ENCODE results near the gene EYS.

Gene EYS

GRCh38 chr6:63713332-63713731 is 1993.7 kb downstream of the EYS start:
- H3K4me1 ChIP-seq (ENCODE audit: insufficient read depth, poor library complexity, severe bottlenecking): no peaks in the 10 kb centered on the region
- no peak for TF ChIP-seq CTCF (IDR thresholded peaks at IDR 0.05; ENCODE audit: poor library complexity, severe bottlenecking)
- peaks cover 70% of the 10 kb centered on the region for H3K36me3 ChIP-seq (ENCODE audit: low read depth)
- H3K27me3 ChIP-seq (ENCODE audit: insufficient read depth, poor library complexity, severe bottlenecking): no peaks in the 10 kb centered on the region
- H3K4me3 ChIP-seq (ENCODE audit: severe bottlenecking): no peak overlapping the region
- ATAC-seq (ENCODE audit: low read depth): no peak
- DNase-seq (ENCODE audit: low spot score): no peak
- no peaks in the 10 kb centered on the region for H3K9me3 ChIP-seq (ENCODE audit: severe bottlenecking)
- no peak overlapping the region for H3K27ac ChIP-seq (ENCODE audit: poor library complexity, severe bottlenecking)

- no peaks in the 10 kb centered on the region for H3K4me1 ChIP-seq (ENCODE audit: insufficient read depth, poor library complexity, severe bottlenecking)
- no peaks in the 10 kb centered on the region for H3K27me3 ChIP-seq (ENCODE audit: insufficient read depth, poor library complexity, severe bottlenecking)
- H3K36me3 ChIP-seq (ENCODE audit: low read depth): peaks cover 96% of the 10 kb centered on the region
- no peak for ATAC-seq (ENCODE audit: low read depth)
- H3K4me3 ChIP-seq (ENCODE audit: severe bottlenecking): no peak overlapping the region
- no peak for DNase-seq (ENCODE audit: low spot score)
- no peak for TF ChIP-seq CTCF (IDR thresholded peaks at IDR 0.05; ENCODE audit: poor library complexity, severe bottlenecking)
- H3K27ac ChIP-seq (ENCODE audit: poor library complexity, severe bottlenecking): no peak overlapping the region
- no peaks in the 10 kb centered on the region for H3K9me3 ChIP-seq (ENCODE audit: severe bottlenecking)
These were observed 1997.9 kb downstream of the EYS start for GRCh38 chr6:63709148-63709547.

- no peaks in the 10 kb centered on the region for H3K4me1 ChIP-seq (ENCODE audit: insufficient read depth, poor library complexity, severe bottlenecking)
These were observed 1998.4 kb downstream of the EYS start for GRCh38 chr6:63708631-63709030.

GRCh38 chr6:63706630-63707029 is 2000.4 kb downstream of the EYS start:
- no peaks in the 10 kb centered on the region for H3K4me1 ChIP-seq (ENCODE audit: insufficient read depth, poor library complexity, severe bottlenecking)
- H3K36me3 ChIP-seq (ENCODE audit: low read depth): peaks cover 98% of the 10 kb centered on the region
- TF ChIP-seq CTCF (IDR thresholded peaks at IDR 0.05; ENCODE audit: poor library complexity, severe bottlenecking): no peak
- no peaks in the 10 kb centered on the region for H3K27me3 ChIP-seq (ENCODE audit: insufficient read depth, poor library complexity, severe bottlenecking)
- no peak overlapping the region for H3K27ac ChIP-seq (ENCODE audit: poor library complexity, severe bottlenecking)
- ATAC-seq (ENCODE audit: low read depth): no peak
- no peak overlapping the region for H3K4me3 ChIP-seq (ENCODE audit: severe bottlenecking)
- H3K9me3 ChIP-seq (ENCODE audit: severe bottlenecking): no peaks in the 10 kb centered on the region
- no peak for DNase-seq (ENCODE audit: low spot score)

More at GRCh38 chr6:63708631-63709030, 1998.4 kb downstream of the EYS start:
- Histone ChIP-seq H3K27ac (ENCODE audit: poor library complexity, severe bottlenecking) (no peak overlapping the region), H3K27me3 (ENCODE audit: insufficient read depth, poor library complexity, severe bottlenecking) (no peaks in the 10 kb centered on the region), H3K9me3 (ENCODE audit: severe bottlenecking) (no peaks in the 10 kb centered on the region), H3K4me3 (ENCODE audit: severe bottlenecking) (no peak overlapping the region), H3K36me3 (ENCODE audit: low read depth) (peaks cover 96% of the 10 kb centered on the region)
- ATAC-seq (ENCODE audit: low read depth): no peak
- DNase-seq (ENCODE audit: low spot score): no peak
- TF ChIP-seq CTCF (IDR thresholded peaks at IDR 0.05; ENCODE audit: poor library complexity, severe bottlenecking): no peak

- no peak for DNase-seq (ENCODE audit: low spot score)
- Histone ChIP-seq H3K9me3 (ENCODE audit: severe bottlenecking) (no peaks in the 10 kb centered on the region), H3K27ac (ENCODE audit: poor library complexity, severe bottlenecking) (no peak overlapping the region), H3K4me3 (ENCODE audit: severe bottlenecking) (no peak overlapping the region), H3K4me1 (ENCODE audit: insufficient read depth, poor library complexity, severe bottlenecking) (no peaks in the 10 kb centered on the region), H3K36me3 (ENCODE audit: low read depth) (peaks cover 98% of the 10 kb centered on the region), H3K27me3 (ENCODE audit: insufficient read depth, poor library complexity, severe bottlenecking) (no peaks in the 10 kb centered on the region)
- no peak for TF ChIP-seq CTCF (IDR thresholded peaks at IDR 0.05; ENCODE audit: poor library complexity, severe bottlenecking)
- no peak for ATAC-seq (ENCODE audit: low read depth)
These were observed 2001.3 kb downstream of the EYS start for GRCh38 chr6:63705707-63706106.

Measured in RWPE2 (cell line).